Calu3 (cell line): Measurements from ENCODE around the gene TBX18. TPM values are rescaled to one million over a fixed set of nuclear protein-coding genes. Genes with fewer than 3 reads are reported as not detected.

Experiments
- BruUV-seq: library from RNA; stranded (reverse); fragments of 400-500 nt; replicated peaks from 2 replicates; lab custom pipeline; 2021; lab: Mats Ljungman, UMichigan
- CTCF ChIA-PET: fragments of 300-600 bp; sonication (Branson Sonifier 250); formaldehyde crosslinking; loops from one replicate; lab custom pipeline; 2022; ENCODE audit warnings: antibody characterized with exemption; lab: Charles Lee
- DNase-seq: peaks from one replicate; pipeline ENCODE4 v3.0.0; 2022
- H3K27ac Mint-ChIP-seq: one replicate; pipeline ENCODE4 v1.8.0; 2022; ENCODE audit warnings: mixed read lengths; ENCODE audit not compliant: unreplicated experiment
- H3K27me3 Mint-ChIP-seq: one replicate; pipeline ENCODE4 v1.8.0; 2022; ENCODE audit warnings: mixed read lengths; ENCODE audit not compliant: unreplicated experiment
- H3K36me3 Mint-ChIP-seq: one replicate; pipeline ENCODE4 v1.8.0; 2022; ENCODE audit warnings: mild to moderate bottlenecking, moderate library complexity, mixed read lengths; ENCODE audit not compliant: insufficient read depth, unreplicated experiment
- H3K4me1 Mint-ChIP-seq: one replicate; pipeline ENCODE4 v1.8.0; 2022; ENCODE audit warnings: mild to moderate bottlenecking, low read depth, mixed read lengths; ENCODE audit not compliant: unreplicated experiment
- H3K4me3 Mint-ChIP-seq: one replicate; pipeline ENCODE4 v1.8.0; 2022; ENCODE audit warnings: mild to moderate bottlenecking, low read depth, moderate library complexity, mixed read lengths; ENCODE audit not compliant: unreplicated experiment
- H3K9me3 Mint-ChIP-seq: one replicate; pipeline ENCODE4 v1.8.0; 2022; ENCODE audit warnings: low read depth, mixed read lengths; ENCODE audit not compliant: unreplicated experiment
- intact Hi-C: fragments of 100-400 bp; cut with micrococcal nuclease; formaldehyde crosslinking; loops from one replicate; pipeline ENCODE4 v1.10.0; 2022; ENCODE audit not compliant: unreplicated experiment
- total RNA-seq: library from RNA; stranded (reverse); gene quantifications from 2 replicates; pipeline ENCODE4 v1.2.3, GENCODE V29; 2022
- TF ChIP-seq, protein P1 (sequence below): fragments of 200-600 bp; IDR thresholded peaks from one replicate; pipeline ENCODE4 v1.8.0; 2022; ENCODE audit warnings: antibody characterized with exemption; ENCODE audit not compliant: unreplicated experiment

Gene TBX18
- total RNA-seq, 1 experiment from 2014 or later: 48.5 TPM

DNA sequence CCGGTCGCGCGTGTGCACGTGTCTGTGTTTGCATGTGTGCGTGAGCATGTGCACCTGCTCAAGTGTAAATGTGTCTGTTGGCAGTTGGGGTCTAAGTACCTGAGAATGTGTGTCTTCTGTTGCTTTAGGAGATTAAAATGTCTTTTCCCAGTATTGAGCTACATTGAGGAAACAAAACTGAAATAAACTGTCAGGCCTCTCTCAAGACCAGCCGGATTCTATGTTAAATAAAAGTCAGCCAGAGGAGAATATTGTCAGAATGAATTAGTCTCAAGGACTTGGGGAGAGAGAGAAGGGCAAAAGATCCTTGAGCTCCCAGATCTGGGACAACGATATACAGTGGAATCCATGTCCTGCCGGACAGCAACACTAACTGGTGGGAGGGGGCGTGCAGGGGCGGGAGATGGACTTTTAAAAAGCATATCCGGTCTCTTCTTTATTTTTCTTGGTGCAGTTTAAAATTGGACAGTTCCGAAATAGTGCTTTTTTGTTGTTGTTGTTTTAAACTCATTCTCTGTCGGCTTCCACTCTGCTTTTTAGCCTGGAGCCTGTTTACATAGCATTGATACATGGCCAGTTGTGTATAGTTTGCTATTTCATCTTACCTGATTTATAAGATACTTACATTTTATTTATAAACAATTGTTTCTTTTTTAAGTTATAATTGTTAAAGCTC, 3.3 kb upstream of the TBX18 start:
- H3K4me1 Mint-ChIP-seq: peaks cover 17% of the 10 kb centered on the region
- TF ChIP-seq, protein P1, sequence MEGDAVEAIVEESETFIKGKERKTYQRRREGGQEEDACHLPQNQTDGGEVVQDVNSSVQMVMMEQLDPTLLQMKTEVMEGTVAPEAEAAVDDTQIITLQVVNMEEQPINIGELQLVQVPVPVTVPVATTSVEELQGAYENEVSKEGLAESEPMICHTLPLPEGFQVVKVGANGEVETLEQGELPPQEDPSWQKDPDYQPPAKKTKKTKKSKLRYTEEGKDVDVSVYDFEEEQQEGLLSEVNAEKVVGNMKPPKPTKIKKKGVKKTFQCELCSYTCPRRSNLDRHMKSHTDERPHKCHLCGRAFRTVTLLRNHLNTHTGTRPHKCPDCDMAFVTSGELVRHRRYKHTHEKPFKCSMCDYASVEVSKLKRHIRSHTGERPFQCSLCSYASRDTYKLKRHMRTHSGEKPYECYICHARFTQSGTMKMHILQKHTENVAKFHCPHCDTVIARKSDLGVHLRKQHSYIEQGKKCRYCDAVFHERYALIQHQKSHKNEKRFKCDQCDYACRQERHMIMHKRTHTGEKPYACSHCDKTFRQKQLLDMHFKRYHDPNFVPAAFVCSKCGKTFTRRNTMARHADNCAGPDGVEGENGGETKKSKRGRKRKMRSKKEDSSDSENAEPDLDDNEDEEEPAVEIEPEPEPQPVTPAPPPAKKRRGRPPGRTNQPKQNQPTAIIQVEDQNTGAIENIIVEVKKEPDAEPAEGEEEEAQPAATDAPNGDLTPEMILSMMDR: no peak
- no peaks in the 10 kb centered on the region for H3K27me3 Mint-ChIP-seq
- CTCF ChIA-PET: interaction anchor here (1.0 kb wide), 1 partner anchor 170 kb away, joined by 3 read pairs; no protein-coding TSS in a partner anchor
- H3K36me3 Mint-ChIP-seq: peaks cover 41% of the 10 kb centered on the region
- H3K27ac Mint-ChIP-seq: peak overlapping the region; percentile 90
- intact Hi-C loops: no loop called here
- no peaks in the 10 kb centered on the region for H3K9me3 Mint-ChIP-seq
- peak overlapping the region; percentile 71 for H3K4me3 Mint-ChIP-seq
- BruUV-seq: no TSS peak
- DNase-seq: no peak

DNA sequence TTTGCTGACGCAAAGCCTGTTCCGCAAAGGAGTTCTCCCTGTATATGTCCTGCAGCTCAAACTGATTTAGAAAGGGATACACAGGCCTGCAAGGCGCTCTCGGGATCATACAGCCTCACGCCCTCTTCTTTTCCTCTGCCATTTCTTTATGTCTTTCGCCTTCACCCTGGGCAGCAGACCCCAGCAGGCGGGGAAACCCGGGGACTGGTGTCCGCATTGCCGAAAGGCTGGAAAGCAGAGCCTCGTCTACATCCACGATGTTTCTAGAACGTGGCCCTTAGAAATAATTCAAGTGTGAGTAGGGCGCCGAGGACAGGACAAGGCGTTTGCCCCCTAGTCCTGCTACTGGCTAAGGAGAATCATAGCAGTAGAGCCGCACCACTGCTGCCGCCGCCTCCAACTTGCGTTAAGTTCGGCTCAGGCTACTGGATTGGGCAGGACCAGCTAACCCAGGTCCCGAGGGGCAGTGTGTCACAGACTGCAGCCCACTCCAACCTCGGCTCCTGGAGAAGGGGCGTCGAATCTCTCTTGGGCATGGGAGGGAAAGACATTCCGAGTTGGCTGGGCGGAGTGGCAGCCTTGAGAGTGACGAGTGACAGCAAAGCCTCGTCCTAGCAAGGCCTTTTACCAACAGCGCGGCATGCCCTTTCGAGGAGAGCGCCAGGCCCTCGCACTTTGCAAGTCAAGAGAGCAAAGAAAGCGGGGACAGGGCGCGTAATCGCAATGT, 2.6 kb upstream of the TBX18 start:
- H3K4me1 Mint-ChIP-seq: peaks cover 14% of the 10 kb centered on the region
- H3K27ac Mint-ChIP-seq: peak overlapping the region; percentile 90
- CTCF ChIA-PET: interaction anchor here (1.0 kb wide), 1 partner anchor 169 kb away, joined by 3 read pairs; no protein-coding TSS in a partner anchor
- TF ChIP-seq, protein P1: no peak
- H3K27me3 Mint-ChIP-seq: no peaks in the 10 kb centered on the region
- BruUV-seq: no TSS peak
- peaks cover 45% of the 10 kb centered on the region for H3K36me3 Mint-ChIP-seq
- intact Hi-C loops: no loop called here
- H3K9me3 Mint-ChIP-seq: no peaks in the 10 kb centered on the region
- no peak overlapping the region for H3K4me3 Mint-ChIP-seq
- DNase-seq: no peak

DNA sequence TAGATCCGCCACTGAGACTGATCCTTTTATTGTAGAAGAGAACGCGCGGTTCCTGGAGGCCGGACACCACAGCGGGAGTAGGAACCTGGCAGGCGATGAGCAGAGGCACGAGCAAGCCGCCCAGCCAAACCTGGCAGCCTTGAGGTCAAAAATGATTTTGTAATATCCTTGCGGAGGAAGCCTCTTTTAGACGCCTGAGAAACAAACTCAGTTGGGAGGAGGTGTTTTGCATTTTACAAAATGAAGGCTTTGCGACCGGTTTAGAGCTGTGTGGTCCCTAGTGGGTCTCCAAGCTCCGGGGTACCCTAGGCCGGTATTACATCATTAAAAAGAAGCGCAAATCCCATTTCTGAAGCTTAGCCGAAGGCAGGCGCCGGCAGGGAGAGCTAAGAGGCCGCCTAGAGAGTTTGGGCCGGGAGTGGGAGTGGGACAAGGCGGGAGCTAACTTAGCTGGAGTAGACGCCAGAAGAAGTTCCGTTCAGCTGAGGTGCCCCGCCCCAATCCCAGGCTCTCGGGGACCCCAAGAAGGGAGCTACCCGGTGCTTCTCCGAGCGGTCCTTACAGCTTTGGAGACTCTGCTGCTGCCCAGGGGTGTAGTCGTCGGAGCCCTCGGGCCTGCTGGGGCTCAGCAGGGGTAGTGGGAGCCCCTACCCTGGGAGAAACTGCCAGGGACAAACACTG, 1.9 kb upstream of the TBX18 start:
- Mint-ChIP-seq H3K4me3 (no peak overlapping the region), H3K27me3 (no peaks in the 10 kb centered on the region)

DNA sequence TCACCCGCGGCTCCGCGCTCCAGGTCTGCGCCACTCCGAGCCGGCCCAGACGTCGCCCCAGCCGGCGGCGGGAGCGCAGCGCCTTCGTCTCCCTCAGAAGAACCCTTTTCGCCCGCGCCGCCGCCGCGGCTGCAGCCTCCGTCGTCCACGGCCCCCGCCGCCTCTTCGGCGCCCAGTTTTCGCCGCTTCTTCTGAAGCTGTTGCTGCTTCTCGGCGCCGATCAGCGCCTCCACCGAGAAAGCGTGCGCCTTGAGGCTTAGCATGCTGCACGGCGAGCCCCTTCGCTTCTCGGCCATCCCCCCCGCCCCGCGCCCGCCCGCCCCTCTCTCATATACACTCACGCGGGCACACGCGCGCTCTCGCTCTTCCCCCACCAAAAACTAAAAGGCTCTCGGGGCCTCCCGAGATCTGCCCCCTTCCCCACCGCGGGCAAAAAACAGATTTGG, 489 bp downstream of the TBX18 start:
- intact Hi-C loops: loop anchor here (5.0 kb wide), 2 partner anchors 297 to 337 kb away; no protein-coding TSS in a partner anchor
- Mint-ChIP-seq H3K9me3 (no peaks in the 10 kb centered on the region), H3K27me3 (no peaks in the 10 kb centered on the region), H3K4me3 (peak overlapping the region; percentile 70), H3K4me1 (peaks cover 14% of the 10 kb centered on the region), H3K27ac (peak overlapping the region; percentile 69), H3K36me3 (peaks cover 64% of the 10 kb centered on the region)
- BruUV-seq: no TSS peak
- CTCF ChIA-PET: interaction anchor here (0.9 kb wide), 1 partner anchor 9 kb away, joined by 3 read pairs; no protein-coding TSS in a partner anchor
- DNase-seq: no peak
- TF ChIP-seq, protein P1: no peak

More for the DNA sequence above, 1.9 kb upstream of the TBX18 start:
- H3K27ac Mint-ChIP-seq: no peak overlapping the region
- intact Hi-C loops: no loop called here
- CTCF ChIA-PET: no interaction called here
- no peaks in the 10 kb centered on the region for H3K9me3 Mint-ChIP-seq
- no peak for DNase-seq
- H3K4me1 Mint-ChIP-seq: peaks cover 14% of the 10 kb centered on the region
- TF ChIP-seq, protein P1: no peak
- H3K36me3 Mint-ChIP-seq: peaks cover 49% of the 10 kb centered on the region
- no TSS peak for BruUV-seq
